GM21717 (cell line): ENCODE measurements around the gene DNM3.

ENCODE experiments used
- ATAC-seq: cut with Tn5 transposase; IDR thresholded peaks from one replicate; pipeline ENCODE4 v1.9.1; 2021; ENCODE audit warnings: mild to moderate bottlenecking, moderate library complexity; ENCODE audit not compliant: unreplicated experiment

DNM3 gene

DNA sequence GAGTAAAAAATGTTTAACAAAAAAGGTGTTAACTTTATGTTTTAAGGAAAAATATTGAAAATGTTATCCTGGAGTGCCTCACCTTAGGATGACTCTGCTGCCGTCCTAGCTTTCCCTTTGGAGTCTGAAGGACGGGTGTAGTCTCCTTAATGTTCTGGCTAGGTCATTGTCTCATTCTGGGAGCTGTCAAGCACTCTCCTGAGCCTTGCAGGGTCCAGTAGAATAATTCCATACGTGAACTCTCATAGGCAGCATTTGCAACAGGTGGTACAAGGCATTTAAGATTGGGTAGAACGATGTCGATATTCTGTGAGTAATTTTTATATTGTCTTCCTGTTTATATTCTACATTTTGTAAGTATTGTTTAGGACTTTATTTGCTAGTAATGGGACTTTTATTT, 295.6 kb downstream of the DNM3 start:
- no peak for ATAC-seq

DNA sequence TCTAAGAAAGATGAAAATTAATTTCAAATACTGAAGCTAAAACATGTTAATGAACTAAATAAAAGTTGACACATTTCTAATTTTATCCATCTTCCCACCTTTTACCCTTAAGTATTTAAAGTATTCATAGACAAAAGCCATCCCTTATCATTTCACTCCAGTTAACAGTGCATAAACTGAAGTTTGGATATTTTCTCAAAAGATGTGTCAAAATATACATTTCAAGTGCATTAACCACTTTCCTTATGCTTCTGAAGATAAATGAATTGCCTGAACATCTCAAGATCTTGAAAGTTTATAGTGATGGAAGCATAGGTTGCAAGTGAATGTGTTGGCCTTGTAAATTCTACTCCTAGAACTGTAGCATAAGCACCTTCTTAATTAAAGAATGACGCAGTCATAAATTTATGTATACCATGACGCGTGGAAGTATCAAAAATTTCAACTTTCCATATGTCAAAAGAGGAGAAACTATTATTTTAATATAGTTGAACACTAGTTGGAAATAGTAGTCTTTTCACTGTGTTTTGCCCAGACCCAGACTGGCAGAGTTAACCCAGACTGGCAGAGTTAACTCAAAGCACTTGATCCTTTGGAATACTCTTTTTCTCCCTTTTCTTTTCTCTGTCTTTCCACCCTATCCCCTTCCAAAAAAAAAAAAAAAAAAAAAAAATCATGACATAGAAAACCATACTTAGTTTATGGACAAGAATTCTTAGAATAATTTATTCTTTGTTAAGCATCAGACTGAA, 296.6 kb downstream of the DNM3 start:
- no peak for ATAC-seq

DNA sequence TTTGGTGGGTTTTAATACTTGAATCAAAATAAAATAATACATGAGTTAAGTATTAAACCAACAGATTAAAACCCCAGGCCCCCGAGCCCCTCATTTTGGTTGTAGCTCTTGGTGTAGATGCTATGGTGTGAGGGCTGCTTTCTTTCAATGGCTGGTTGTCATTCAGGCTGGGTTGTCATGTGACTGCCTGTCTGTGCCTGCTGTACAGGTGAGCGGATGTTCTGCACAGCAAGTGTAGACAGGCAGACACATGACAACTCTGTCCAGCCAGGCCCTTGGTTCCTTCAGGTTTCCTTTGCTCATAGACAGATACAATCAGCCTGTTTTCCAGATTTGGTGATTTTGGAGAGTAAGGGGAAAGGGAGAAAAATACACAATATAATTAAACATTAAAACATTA, 297.3 kb downstream of the DNM3 start:
- ATAC-seq = no peak

DNA sequence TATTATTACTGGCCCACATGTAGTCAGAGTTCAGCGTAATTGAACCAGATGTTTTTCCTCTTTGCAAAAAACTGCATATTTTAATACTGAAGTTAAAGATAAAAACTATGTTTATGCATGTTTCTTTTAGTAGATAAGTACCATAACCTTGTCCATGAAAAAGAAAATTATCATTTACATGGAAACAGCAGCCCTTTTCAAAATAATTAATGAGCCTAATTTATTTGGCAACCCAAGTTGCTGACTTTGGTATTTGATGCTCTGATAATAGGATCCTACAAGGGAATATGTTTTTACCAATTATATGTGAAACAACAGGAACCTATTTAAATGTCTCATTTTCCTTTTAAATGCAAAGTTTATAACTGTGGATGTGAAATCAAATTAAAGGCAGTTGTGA, 297.9 kb downstream of the DNM3 start:
- no peak for ATAC-seq

DNA sequence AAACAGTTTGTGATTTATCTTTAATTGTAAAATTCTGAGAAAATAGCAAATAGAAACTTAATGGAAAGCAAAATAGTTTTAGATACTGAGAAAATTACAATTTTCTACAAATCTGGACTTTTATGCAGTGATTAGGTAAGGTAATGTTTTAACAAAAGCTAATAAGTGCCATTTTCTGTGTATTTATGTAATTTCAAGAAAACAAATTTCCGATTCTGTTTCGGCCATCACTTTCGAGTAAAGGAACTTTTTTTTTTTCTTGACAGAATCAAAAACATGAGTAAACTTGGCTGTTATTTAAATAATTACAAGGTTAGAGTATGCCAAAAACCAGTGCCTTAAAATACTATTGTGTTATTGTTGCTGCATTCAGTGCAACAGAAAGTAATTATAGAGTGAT, 298.8 kb downstream of the DNM3 start:
- ATAC-seq = no peak

DNA sequence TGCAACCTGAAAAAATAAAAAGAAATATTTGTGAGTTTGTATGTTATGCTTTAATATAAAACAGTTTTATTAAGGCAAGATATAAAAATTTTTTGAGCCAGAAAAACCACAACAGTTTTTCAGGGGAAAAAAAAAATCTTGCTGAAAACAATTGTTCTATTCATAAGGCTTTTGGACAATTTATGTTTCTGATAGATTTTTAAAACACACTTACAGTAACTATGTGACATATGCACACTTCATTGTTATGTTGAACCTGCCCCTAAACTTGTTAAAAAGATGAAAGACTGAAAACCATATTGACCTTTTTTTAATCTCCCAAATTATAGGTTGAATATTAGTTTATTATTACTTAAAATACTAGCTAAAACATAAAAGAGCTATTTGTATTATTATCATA, 299.3 kb downstream of the DNM3 start:
- no peak for ATAC-seq

DNA sequence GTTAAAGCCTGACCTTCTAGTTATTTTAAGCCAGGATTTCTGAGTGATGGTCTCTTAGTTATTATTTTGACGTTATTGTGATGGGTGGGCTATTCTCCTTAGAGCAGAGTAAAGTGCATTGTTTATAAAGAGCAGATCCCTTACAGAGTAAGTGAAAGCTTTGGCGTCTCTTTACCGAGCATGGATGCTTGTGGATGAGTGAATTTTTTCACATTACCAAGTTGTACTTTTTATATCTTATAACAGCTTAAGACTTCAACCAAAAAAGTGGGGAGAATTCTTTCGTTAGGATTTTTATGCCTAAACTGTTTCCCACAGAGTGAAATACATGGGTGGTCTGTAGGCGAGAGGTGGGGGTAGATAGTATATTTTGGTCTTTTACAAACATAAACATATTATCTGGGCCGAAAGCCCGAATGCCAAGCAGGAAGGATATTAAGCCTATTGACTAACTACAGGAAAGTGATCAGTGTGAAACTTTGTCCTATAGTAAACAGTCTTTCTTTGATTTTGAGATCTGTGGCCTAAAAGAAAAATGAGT, 300.1 kb downstream of the DNM3 start:
- ATAC-seq = no peak

DNA sequence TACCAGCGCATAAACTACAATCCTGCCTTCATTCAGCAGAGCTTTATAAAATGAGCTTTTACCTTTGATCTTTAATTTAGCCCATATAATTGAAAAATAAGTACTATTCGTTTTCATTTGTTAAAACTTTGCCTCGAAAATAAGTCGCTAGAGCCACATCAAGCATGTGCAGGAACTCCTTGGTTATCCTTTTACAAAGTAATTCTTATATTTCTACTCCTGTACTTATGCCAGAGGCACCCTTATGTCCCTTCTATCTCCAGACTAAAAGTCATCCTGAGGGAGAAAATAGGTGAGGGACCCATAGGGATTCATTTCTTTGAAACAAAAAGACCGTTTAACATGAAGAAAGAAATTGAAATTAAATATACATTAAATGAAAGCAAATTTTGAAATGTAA, 301.0 kb downstream of the DNM3 start:
- ATAC-seq = no peak

DNA sequence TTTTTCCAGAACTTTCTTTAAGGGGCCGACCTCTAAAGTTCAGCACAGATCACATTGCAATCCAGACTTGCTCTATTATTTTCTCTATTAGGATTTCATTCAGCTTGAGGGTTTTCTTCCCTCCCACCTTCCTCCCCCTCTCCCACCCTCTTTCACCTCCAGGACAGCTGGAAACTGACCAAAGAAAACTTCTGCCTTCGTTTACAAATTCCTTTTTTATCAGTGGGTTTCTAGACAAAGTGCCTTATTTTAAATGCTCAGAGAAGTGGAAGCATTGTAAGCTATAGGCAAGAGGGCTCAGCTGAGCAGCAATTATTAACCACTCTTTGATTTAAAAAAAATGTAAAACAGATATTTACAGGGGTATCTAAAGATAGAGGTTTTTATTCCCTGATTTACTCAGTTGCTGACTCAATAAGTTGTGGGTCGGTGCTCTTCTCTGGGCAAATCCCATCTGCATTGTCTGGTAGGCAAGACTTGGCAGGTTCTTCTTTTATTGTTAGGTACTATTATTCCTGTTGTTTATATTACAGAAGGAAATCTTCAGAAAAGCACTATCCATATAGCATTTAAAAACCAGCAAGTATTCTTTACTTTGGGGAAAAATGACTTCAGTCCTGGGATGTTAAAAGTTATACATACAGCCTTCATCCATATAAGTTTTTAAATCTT, 302.2 kb downstream of the DNM3 start:
- ATAC-seq = no peak

DNA sequence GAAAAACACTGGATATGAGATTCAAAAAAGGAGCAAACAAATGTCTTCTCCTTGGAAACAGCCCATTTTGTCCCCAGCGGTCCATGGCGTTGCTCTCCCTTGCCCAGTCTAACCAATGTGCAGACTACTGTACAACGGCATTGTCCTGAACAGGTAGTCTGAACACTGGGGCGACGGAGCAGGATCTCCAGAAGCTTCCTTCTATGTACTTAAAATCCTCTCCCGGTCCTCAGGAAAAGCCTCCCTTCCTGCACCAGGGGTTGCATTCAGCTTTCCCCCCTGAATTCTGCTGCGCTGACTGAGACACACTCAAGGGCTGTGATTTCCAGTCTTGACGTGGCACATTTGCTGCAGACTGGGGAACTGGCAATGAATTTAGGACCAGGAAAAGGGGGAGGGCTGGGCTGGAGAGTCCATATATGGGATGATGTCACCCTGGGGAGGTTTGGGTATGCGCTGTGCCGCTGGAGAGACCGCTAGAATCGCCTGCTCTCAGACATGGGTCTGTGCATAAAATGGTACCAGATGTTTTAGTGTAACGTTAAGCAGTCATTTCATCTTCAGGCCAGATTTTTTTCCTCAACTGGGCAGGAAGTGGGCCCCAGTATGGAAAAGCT, 303.3 kb downstream of the DNM3 start:
- no peak for ATAC-seq

DNA sequence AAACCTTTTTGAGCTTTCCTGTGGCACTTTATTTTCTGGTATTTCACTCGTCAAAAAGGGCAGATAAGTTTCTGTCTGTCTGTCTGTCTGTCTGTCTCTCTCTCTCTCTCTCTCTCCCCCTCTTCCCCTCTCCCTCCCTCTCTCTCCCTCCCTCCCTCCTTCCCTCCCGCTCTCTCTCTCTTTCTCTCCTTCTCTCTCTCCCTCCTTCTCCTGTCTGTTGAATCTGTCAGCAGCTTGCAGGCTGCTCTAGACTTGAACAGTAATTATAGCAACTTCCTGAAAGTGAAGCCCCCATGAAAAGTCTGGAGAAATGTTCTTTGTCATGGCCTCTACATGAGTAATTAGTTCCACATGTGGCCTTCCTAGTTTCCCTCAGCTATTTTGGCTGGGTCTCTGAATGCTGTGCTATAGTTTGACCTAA, 303.9 kb downstream of the DNM3 start:
- no peak for ATAC-seq

DNA sequence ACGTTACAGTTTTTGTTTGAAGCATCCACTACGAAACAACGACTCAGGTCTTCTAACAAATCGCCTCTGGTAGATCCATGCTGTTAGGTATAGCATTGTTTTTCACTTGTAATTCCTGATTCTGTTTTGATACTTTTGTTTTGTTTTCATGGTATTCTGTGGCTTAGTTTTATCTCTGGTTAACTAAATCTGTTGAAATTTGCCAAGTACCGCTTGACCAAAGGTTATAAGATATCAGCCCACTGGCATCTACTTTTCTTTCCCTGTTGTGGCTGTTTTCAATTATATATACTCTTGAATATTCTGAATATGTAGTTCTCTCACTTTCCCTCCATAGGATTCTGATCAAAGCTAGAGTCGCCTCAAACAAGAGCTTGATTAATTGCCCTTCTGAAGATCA, 304.4 kb downstream of the DNM3 start:
- no peak for ATAC-seq

DNA sequence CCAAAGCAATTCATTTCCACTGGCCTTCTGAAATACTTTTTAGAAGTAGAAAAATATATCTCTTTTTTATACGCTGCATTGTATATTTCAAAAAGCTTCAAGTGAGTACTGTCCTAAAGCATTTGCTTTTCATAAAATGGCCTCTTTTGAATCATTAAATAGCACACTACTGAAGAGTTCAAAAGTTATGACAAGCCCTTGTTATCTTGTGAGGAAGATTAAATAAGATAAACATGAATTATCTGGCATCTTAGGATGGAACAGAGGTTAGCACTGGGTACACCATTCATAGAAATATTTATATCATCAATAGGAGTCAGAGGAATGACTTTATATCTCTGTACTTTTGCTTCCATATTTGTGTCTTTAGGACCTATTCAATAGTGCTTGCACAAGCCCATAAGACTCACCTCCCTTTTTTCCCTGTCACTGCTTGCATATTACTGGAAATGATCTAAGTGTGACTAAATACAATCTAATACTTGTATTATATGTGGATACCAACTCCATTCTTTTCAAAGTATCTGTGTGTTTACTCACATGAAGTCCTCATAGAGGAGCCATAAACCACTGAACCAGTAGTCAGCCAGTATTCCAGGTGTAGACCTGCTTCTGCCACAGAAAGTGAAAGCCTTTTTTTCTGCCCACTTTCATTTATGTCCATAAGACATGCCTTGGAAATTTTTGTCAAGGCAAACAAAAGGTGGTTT, 305.0 kb downstream of the DNM3 start:
- no peak for ATAC-seq

DNA sequence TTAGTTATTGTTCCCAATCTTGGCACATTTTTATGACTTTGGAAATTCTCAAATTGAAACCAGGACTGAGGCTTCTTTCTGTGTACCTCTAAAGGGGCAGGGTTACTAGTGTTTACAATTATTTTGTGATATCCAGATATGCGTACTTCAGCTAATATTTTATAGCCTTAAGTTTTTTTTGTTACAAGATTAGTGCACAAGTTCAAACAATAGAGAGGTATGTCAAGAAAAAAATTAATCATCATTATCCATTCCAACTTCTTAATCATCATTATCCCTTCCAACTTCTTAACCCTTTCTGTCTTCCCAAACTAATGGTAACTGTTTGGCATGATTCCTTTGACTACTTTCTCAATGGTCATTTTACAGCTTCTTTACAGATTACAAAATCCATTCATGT, 306.2 kb downstream of the DNM3 start:
- no peak for ATAC-seq

DNA sequence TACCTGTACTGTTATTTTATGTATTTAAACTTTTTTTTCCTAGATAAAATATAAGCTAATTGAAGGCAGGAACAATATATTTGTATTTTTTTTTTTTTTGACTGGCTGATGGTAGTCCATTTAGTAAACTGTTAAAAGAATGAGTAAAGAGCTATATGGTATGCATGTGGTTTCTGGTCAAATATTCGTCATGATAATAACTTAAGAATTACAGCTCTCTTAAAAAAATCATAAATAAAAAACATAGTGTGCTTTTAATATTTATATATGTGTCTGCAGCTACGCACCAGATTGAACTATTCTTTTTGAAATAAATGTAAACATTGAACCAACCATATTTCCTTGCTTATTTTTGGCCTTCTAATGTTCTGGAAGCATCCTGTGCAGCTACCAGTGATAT, 306.9 kb downstream of the DNM3 start:
- ATAC-seq = no peak

DNA sequence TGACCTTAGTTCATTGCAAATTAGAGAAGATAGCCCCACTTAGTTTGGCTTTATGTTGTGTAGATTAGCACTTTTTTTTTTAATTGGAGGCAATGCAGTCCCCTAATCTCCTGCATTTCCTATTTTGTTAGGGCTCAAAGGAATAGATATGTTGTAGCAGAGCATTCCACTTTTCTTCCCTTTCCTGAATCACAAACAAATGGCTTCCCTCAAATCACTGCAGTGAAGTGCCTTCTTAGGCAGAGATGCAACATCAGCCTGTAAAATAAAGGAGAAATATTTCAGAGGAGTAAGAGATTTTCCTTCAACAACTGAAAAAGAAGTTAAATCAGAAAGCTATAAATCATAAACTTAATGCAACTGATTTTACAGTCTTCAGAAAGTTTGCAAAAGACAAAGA, 307.4 kb downstream of the DNM3 start:
- no peak for ATAC-seq

DNA sequence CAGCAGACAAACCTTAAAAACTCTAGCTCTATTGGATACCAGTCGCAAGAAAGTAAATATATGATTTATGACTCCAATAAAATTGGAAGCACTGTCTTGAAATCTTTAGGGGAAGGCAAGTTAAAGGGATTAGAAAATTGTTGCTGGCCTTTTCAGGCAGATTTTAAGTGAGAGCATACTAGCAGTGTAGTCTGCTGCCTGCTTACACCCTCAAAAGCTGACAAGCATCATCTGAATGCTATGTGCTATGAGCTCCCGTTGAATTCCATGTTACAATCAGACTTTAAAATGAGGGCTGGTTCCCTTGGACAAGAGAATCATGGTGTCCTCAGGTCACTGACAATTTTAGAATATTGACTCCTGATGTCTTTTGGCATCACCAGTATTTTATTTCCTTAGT, 308.0 kb downstream of the DNM3 start:
- no peak for ATAC-seq

DNA sequence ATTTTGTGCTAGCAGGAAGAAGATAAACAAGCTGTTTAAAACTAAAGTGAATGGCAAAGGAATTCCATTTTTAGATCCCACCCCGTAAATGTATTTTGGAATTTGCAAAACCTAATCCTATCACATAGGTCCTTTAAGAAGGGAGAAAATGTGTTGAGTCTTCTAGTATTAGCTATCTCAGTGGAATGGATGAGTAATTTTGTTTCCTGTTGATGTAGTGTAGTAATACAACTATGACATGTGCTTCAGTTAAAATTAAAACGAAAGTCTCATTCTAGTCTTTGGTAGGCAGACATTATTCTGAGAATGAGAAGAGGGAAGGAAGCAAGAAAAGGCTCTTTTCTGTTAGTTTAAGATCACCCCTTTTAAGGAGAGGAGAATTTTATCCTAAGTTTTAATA, 313.3 kb downstream of the DNM3 start:
- peak; percentile 80 for ATAC-seq

DNA sequence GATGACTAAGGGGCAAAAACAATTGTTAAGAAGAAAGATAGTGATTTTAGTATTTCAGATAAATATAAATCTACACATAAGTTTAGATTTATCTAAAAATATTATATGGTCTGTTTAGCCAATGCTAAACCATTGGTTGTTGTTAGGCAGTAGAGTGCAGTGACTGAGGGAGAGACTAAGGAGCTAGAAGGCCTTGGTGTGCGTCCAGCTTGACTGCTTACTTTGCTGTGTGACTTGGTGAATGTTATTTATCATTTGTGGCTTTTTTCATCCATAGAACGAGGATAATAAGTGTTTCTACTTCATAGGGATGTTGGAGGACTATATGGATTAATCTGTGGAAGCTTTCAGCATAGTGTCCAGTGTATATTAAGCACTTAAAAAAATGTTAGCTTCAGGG, 314.5 kb downstream of the DNM3 start:
- ATAC-seq = no peak

DNA sequence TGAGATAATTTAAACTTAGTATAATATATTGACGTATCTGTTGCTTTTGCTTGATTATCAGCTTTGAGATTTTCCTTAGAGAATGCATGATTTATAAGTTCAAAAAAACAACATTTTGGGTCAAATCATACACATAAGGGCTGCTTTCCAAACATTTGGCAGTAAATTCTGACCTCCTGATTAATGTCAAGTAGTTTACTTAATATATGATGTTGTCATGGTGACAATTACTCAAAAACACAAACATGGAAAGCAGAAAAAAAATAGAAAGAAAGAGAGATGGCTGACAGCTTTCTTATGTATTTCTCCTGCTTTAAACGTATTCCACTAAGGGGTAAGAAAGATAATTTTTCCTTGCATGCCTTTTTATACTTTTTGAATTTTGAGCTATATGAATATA, 320.9 kb downstream of the DNM3 start:
- no peak for ATAC-seq

DNA sequence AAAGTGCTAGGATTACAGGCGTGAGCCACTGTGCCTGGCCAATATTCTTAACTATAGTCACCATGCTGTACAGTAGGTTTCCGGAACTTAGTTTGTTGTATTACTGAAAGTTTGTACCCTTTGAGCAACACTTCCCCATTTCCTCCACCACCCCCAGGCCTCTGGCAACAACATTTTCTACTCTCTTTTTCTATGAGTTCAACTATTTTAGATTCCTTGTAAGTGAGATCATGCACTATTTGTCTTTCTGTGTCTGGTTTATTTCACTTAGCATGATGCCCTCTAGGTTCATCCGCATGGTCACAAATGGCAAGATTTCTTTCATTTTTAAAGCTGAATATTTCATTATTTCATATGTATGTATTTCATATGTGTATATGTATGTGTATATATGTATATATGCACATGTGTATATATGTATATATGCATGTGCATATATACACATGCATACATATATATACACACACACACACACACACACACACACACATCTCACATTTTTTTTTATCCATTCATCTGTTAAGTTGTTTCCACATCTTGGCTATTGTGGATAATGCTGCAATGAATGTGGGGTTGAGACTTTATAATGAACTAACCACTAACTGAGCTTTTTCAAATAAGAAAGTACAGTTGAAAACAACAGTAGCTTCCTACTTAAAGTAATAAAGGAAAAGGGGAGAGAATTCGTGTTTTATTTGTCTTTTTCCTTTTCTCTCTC, 322.4 kb downstream of the DNM3 start:
- no peak for ATAC-seq
